Breast epithelium (tissue), 3 donors: ENCODE results near the gene MIB2.

Experiments
- CTCF ChIP-seq, 3 donors: fragments of 450-650 bp; IDR thresholded peaks; one replicate each; pipeline ENCODE4 v1.5.1; 2016 to 2017; ENCODE audit warnings: antibody characterized with exemption in 3 of 3, mild to moderate bottlenecking in 3 of 3, moderate library complexity in 3 of 3
- POLR2A ChIP-seq: fragments of 450-650 bp; IDR thresholded peaks from one replicate; pipeline ENCODE4 v1.6.1; 2016; ENCODE audit warnings: antibody characterized with exemption, mild to moderate bottlenecking, moderate library complexity
- POLR2AphosphoS5 ChIP-seq, 3 donors: sonication (generic); formaldehyde crosslinking; IDR thresholded peaks; one replicate each; pipeline ENCODE4 v1.6.1; 2017; ENCODE audit warnings: antibody characterized with exemption in 3 of 3

- TF ChIP-seq CTCF (IDR thresholded peaks at IDR 0.05) (no peak), POLR2A (no peak), POLR2AphosphoS5 (IDR thresholded peaks at IDR 0.05) (no peak)
These were observed 17.1 kb upstream of the MIB2 start for GRCh38 chr1:1598051-1598719.
